ENCODE data around the gene HSD11B2. TPM values are rescaled to one million over a fixed set of nuclear protein-coding genes. Genes with fewer than 3 reads are reported as not detected.

The HSD11B2 gene
- total and polyA plus RNA-seq, 10 of the 15 experiments (the other 5 are each of a cell fraction or from before 2014, with no cell fraction given), result 0.09 to 0.34 (median 0.21) TPM; not detected in 2

- Histone ChIP-seq H3K4me3 (no peak overlapping the region), H3K4me1 (ENCODE audit: control insufficient read depth, insufficient read depth, low read length) (no peaks in the 10 kb centered on the region), H3K27ac (ENCODE audit: control insufficient read depth, insufficient read depth) (no peak overlapping the region), H3K9me3 (replicated peaks; ENCODE audit: control insufficient read depth, insufficient read depth, low read length) (no peaks in the 10 kb centered on the region), H3K36me3 (ENCODE audit: control insufficient read depth in 2 of 2, insufficient read depth in 2 of 2, low read length in 1 of 2) (no peaks in the 10 kb centered on the region), H3K79me2 (ENCODE audit: control insufficient read depth, insufficient read depth, low read length) (no peaks in the 10 kb centered on the region), H3K27me3 (replicated peaks in 1 of 2; ENCODE audit: control insufficient read depth in 2 of 2, insufficient read depth in 2 of 2, low read length in 1 of 2) (peaks cover 6 to 17% of the 10 kb centered on the region in 2 experiments), H3K9ac (ENCODE audit: control insufficient read depth, insufficient read depth, low read length) (no peak overlapping the region), H2AFZ (ENCODE audit: control insufficient read depth, low read depth, low read length) (no peak overlapping the region), H3K4me2 (ENCODE audit: control insufficient read depth, insufficient read depth) (no peak overlapping the region), H4K20me1 (ENCODE audit: control insufficient read depth, insufficient read depth) (no peaks in the 10 kb centered on the region)
- FAIRE-seq (no peak), DNase-seq (ENCODE audit: low read depth, low spot score) (no peak), ATAC-seq (no peak)
- SMC1A ChIA-PET (ENCODE audit: uncharacterized antibody, unreplicated experiment), result no interaction called here
- POLR2A ChIA-PET, result no interaction called here
- RAD21 ChIA-PET (ENCODE audit: unreplicated experiment), result no interaction called here
- TF ChIP-seq FOXK2 (IDR thresholded peaks at IDR 0.05) (no peak), DPF2 (IDR thresholded peaks at IDR 0.05) (no peak), CTCF (IDR thresholded peaks at IDR 0.05 in 2 of 3, conservative IDR thresholded peaks at IDR 0.05 in 1 of 3; ENCODE audit: control insufficient read depth in 2 of 3, extremely low read depth in 1 of 3, insufficient read depth in 1 of 3, low read depth in 3 of 3, low read length in 3 of 3) (no peak), PML (IDR thresholded peaks at IDR 0.05; ENCODE audit: low read length) (no peak), BHLHE40 (IDR thresholded peaks at IDR 0.05; ENCODE audit: borderline replicate concordance in 1 of 2, low read depth in 2 of 2, low read length in 1 of 2) (no peak), CREM (IDR thresholded peaks at IDR 0.05; ENCODE audit: low read depth) (no peak), ELK1 (IDR thresholded peaks at IDR 0.05; ENCODE audit: low read depth, low read length) (no peak)
- in situ Hi-C loops (cut with MboI) (no loop called here), intact Hi-C loops (cut with micrococcal nuclease; ENCODE audit: unreplicated experiment) (loop anchor here (5.0 kb wide), 1 partner anchor 118 kb away; the partner anchor contains the start of gene PLEKHG4)
- 50% methylated on average over 10 of the region's 10 CpGs for WGBS (ENCODE audit: insufficient coverage, insufficient replicate concordance, low lambda C conversion rate, missing lambda C conversion rate)
- no TSS peak for BruUV-seq (replicated peaks)
- CTCF ChIA-PET, result no interaction called here
Observed at GRCh38 chr16:67395105-67395457, 35.8 kb upstream of the HSD11B2 start.
